ENCODE data around the gene STAB1. TPM values are rescaled to one million over a fixed set of nuclear protein-coding genes. Genes with fewer than 3 reads are reported as not detected.

STAB1 gene
- total and polyA plus RNA-seq, 2 of the 8 experiments (the other 6 are each of a cell fraction or from before 2014, with no cell fraction given) = 1.0 to 1.9 TPM

DNA sequence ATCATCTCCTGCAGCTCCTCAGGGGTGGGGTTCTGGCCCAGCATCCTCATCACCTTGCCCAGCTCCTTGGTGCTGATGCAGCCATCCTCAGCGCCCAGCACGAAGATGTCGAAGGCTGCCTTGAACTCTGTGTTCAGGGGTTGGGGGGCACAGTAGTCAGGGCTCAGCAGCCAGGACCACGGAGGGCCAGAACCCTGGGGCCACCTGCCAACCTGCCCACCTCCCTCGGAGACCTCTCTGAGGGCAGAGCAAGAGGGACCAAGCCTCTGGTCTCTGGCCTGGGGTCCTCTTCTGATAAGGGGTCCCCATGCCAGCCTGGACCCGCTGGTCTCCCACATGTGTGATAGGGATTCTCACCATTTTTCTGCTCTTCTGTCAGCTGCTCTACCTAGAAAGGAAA is 43.0 kb upstream of the STAB1 start (continued):
- no peak for TF ChIP-seq PHF8 (conservative IDR thresholded peaks at IDR 0.05; ENCODE audit: low read depth, low read length)
- TF ChIP-seq SUZ12 (IDR thresholded peaks at IDR 0.05; ENCODE audit: low read length) = no peak
- no peak for TF ChIP-seq ZNF274 (IDR thresholded peaks at IDR 0.05; ENCODE audit: borderline replicate concordance, extremely low read depth, low read length)
- TF ChIP-seq SAP30 (IDR thresholded peaks at IDR 0.05; ENCODE audit: insufficient read depth, insufficient replicate concordance, low read length) = no peak
- TF ChIP-seq YY1 (IDR thresholded peaks at IDR 0.05; ENCODE audit: low read depth, low read length) = no peak
- no peak for TF ChIP-seq TEAD4 (IDR thresholded peaks at IDR 0.05; ENCODE audit: low read depth, low read length)
- TF ChIP-seq RNF2 (IDR thresholded peaks at IDR 0.05; ENCODE audit: borderline replicate concordance, low read depth, low read length, missing control alignments, poor library complexity, severe bottlenecking) = no peak
- no peak for TF ChIP-seq TAF1 (IDR thresholded peaks at IDR 0.05; ENCODE audit: low read depth, low read length)
